GM12865 (cell line): ENCODE data around the gene PDE4D.

Experiments
- DNase-seq: peaks from one replicate; pipeline ENCODE4 v3.0.0; 2010; ENCODE audit warnings: low read depth
- H3K4me3 ChIP-seq: 2 replicates; pipeline ENCODE4 v1.5.1; 2011; ENCODE audit warnings: mild to moderate bottlenecking, low read depth, low read length, control low read depth
- CTCF ChIP-seq: IDR thresholded peaks from 2 replicates; pipeline ENCODE4 v1.5.1; 2011; ENCODE audit warnings: low read length, control low read depth, low read depth, inconsistent platforms; ENCODE audit not compliant: insufficient read depth; ENCODE audit errors: missing control alignments

Gene PDE4D

GRCh38 chr5:59005934-59006701 is 887.4 kb downstream of the PDE4D start:
- DNase-seq = no peak
- TF ChIP-seq CTCF = no peak
- no peak overlapping the region for H3K4me3 ChIP-seq

DNA sequence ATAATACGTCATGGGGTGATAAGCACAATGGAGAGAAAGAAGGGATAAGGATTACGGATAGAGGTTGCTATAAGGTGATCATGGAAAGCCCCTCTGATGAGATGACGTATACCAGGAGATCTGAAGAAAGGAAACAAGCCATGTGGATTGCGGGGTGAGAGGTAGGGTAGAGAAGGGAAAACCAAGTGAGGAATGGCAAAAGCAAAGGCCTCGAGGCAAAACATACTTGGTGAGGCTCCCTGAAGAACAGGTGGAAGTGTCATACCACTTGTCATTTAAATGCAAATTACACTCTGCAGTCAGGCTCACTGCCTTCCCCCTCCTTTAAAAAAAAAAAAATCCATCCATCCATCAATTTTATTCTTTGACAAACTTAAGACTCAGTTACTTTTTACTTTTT is 889.9 kb downstream of the PDE4D start:
- H3K4me3 ChIP-seq = no peak overlapping the region
- no peak for DNase-seq
- no peak for TF ChIP-seq CTCF

GRCh38 chr5:59003124-59003523 is 890.4 kb downstream of the PDE4D start:
- no peak overlapping the region for H3K4me3 ChIP-seq
- no peak for TF ChIP-seq CTCF
- no peak for DNase-seq

- no peak for TF ChIP-seq CTCF
- DNase-seq = no peak
- no peak overlapping the region for H3K4me3 ChIP-seq
Measured at GRCh38 chr5:59002162-59002825, 891.2 kb downstream of the PDE4D start.

- TF ChIP-seq CTCF = no peak
- no peak for DNase-seq
- H3K4me3 ChIP-seq = no peak overlapping the region
Measured at GRCh38 chr5:59001716-59002115, 891.8 kb downstream of the PDE4D start.

- no peak overlapping the region for H3K4me3 ChIP-seq
- DNase-seq = no peak
- no peak for TF ChIP-seq CTCF
Measured at GRCh38 chr5:59001154-59001553, 892.4 kb downstream of the PDE4D start.
